H1 (cell line): ENCODE data around the gene NADK2. TPM values are rescaled to one million over a fixed set of nuclear protein-coding genes. Genes with fewer than 3 reads are reported as not detected.

Experiments
- CTCF ChIA-PET: fragments of 300-600 bp; sonication (Branson Sonifier 250); formaldehyde crosslinking; loops from one replicate; lab custom pipeline; 2021; ENCODE audit not compliant: partially characterized antibody; lab: Charles Lee
- POLR2A ChIA-PET: fragments of 300-600 bp; sonication (Branson Sonifier 250); formaldehyde crosslinking; loops from one replicate; lab custom pipeline; 2021; ENCODE audit warnings: inconsistent platforms; ENCODE audit not compliant: partially characterized antibody; lab: Charles Lee
- DNase-seq, 2 experiments: peaks; one replicate each; pipeline versions ENCODE4 v3.0.0 to v3.0.0-alpha.2; 2010 to 2022; ENCODE audit warnings: low spot score in 2 of 2, low read depth in 1 of 2, mixed read lengths in 1 of 2
- FAIRE-seq: peaks from 2 replicates; lab custom pipeline; 2011; peaks lifted over from hg19 to GRCh38; lab: Jason Lieb, UNC
- H2AFZ ChIP-seq: 2 replicates; pipeline ENCODE4 v1.8.1; 2012; ENCODE audit warnings: low read length, inconsistent platforms
- H2AK5ac ChIP-seq: 2 replicates; pipeline ENCODE4 v1.6.1; 2013; ENCODE audit warnings: low read depth, low read length
- H2BK120ac ChIP-seq: replicated peaks from 2 replicates; pipeline ENCODE3; 2013; ENCODE audit warnings: low read depth, low read length, inconsistent platforms
- H2BK12ac ChIP-seq: 2 replicates; pipeline ENCODE4 v1.6.1; 2013; ENCODE audit warnings: low read depth, low read length
- H2BK15ac ChIP-seq: 2 replicates; pipeline ENCODE4 v1.6.1; 2013; ENCODE audit warnings: low read length
- H2BK20ac ChIP-seq: 2 replicates; pipeline ENCODE4 v1.6.1; 2013; ENCODE audit warnings: low read length
- H2BK5ac ChIP-seq: 2 replicates; pipeline ENCODE4 v1.6.1; 2013; ENCODE audit warnings: low read depth, low read length
- H3K14ac ChIP-seq: 2 replicates; pipeline ENCODE4 v1.6.1; 2013; ENCODE audit warnings: inconsistent platforms; ENCODE audit not compliant: insufficient read length
- H3K18ac ChIP-seq: 2 replicates; pipeline ENCODE4 v1.6.1; 2013; ENCODE audit warnings: low read length; ENCODE audit errors: extremely low read depth
- H3K23ac ChIP-seq: 2 replicates; pipeline ENCODE4 v1.6.1; 2013; ENCODE audit warnings: inconsistent platforms; ENCODE audit not compliant: insufficient read length
- H3K23me2 ChIP-seq: 2 replicates; pipeline ENCODE4 v1.6.1; 2013; ENCODE audit warnings: low read depth, low read length
- H3K27ac ChIP-seq: 2 replicates; pipeline ENCODE4 v1.6.1; 2011; ENCODE audit warnings: low read depth, low read length, inconsistent platforms
- H3K27me3 ChIP-seq, 4 experiments: replicated peaks in 1 of 4; 1 replicate in 1 of 4; 2 replicates in 3 of 4; pipeline versions ENCODE4 v1.6.1 to v1.8.1; 2011 to 2013; ENCODE audit warnings: low read length in 3 of 4, mild to moderate bottlenecking in 3 of 4, inconsistent platforms in 2 of 4, mixed read lengths in 2 of 4, moderate library complexity in 1 of 4; ENCODE audit not compliant: control insufficient read depth in 3 of 4, insufficient read depth in 3 of 4; ENCODE audit errors: extremely low read depth in 1 of 4
- H3K36me3 ChIP-seq, 4 experiments: 2 replicates each; pipeline versions ENCODE4 v1.6.1 to v1.8.1; 2011 to 2013; ENCODE audit warnings: mild to moderate bottlenecking in 4 of 4, low read length in 3 of 4, moderate library complexity in 2 of 4, control low read depth in 1 of 4, inconsistent platforms in 1 of 4; ENCODE audit not compliant: insufficient read depth in 4 of 4, control insufficient read depth in 2 of 4
- H3K4ac ChIP-seq: replicated peaks from 2 replicates; pipeline ENCODE3; 2013; ENCODE audit warnings: low read length, low read depth, mixed read lengths, inconsistent platforms; ENCODE audit not compliant: insufficient read length
- H3K4me1 ChIP-seq, 4 experiments: replicated peaks in 1 of 4; 1 replicate in 1 of 4; 2 replicates in 3 of 4; pipeline versions ENCODE4 v1.6.1 to v1.8.1; 2011 to 2013; ENCODE audit warnings: low read length in 3 of 4, inconsistent platforms in 2 of 4, mixed read lengths in 1 of 4; ENCODE audit not compliant: insufficient read depth in 4 of 4, control insufficient read depth in 3 of 4
- H3K4me2 ChIP-seq, 2 experiments: 2 replicates each; pipeline versions ENCODE4 v1.6.1 to v1.8.1; 2011 to 2013; ENCODE audit warnings: low read depth in 2 of 2, low read length in 2 of 2, control low read depth in 1 of 2, inconsistent platforms in 1 of 2, mild to moderate bottlenecking in 1 of 2; ENCODE audit not compliant: insufficient read depth in 1 of 2
- H3K4me3 ChIP-seq, 4 experiments: fragments of 200-600, 300-600 bp in 1 of 4; sonication (generic), shearing (Covaris generic), sonication (Bioruptor Twin) in 1 of 4; 2 replicates each; pipeline versions ENCODE4 v1.5.1 to v1.8.1; 2011 to 2016; ENCODE audit warnings: low read length in 4 of 4, low read depth in 3 of 4, control low read depth in 2 of 4, inconsistent platforms in 2 of 4, mild to moderate bottlenecking in 2 of 4, mixed read lengths in 1 of 4, moderate library complexity in 1 of 4; ENCODE audit not compliant: insufficient read depth in 2 of 4; ENCODE audit errors: extremely low read depth in 1 of 4
- H3K56ac ChIP-seq: replicated peaks from 2 replicates; pipeline ENCODE3; 2013; ENCODE audit warnings: low read depth, mild to moderate bottlenecking, mixed read lengths, low read length, inconsistent platforms; ENCODE audit not compliant: insufficient read length
- H3K79me1 ChIP-seq: 2 replicates; pipeline ENCODE4 v1.6.1; 2013; ENCODE audit warnings: low read depth, low read length, control low read depth
- H3K79me2 ChIP-seq, 2 experiments: 2 replicates each; pipeline versions ENCODE4 v1.6.1 to v1.8.1; 2012 to 2013; ENCODE audit warnings: low read length in 2 of 2, mild to moderate bottlenecking in 2 of 2, inconsistent platforms in 1 of 2; ENCODE audit not compliant: insufficient read depth in 2 of 2, control insufficient read depth in 1 of 2
- H3K9ac ChIP-seq, 4 experiments: replicated peaks in 1 of 4; 1 replicate in 1 of 4; 2 replicates in 3 of 4; pipeline versions ENCODE4 v1.6.1 to v1.8.1; 2011 to 2013; ENCODE audit warnings: low read depth in 3 of 4, low read length in 3 of 4, control low read depth in 2 of 4, mild to moderate bottlenecking in 2 of 4, moderate library complexity in 2 of 4, inconsistent platforms in 1 of 4; ENCODE audit errors: extremely low read depth in 1 of 4
- H3K9me3 ChIP-seq, 2 experiments: 2 replicates each; pipeline versions ENCODE4 v1.6.1 to v1.8.1; 2012 to 2013; ENCODE audit warnings: mild to moderate bottlenecking in 2 of 2, moderate library complexity in 2 of 2, control low read depth in 1 of 2, inconsistent platforms in 1 of 2, low read depth in 1 of 2, low read length in 1 of 2, mixed read lengths in 1 of 2; ENCODE audit not compliant: insufficient read depth in 2 of 2
- H4K20me1 ChIP-seq, 2 experiments: replicated peaks in 1 of 2; 2 replicates each; pipeline versions ENCODE3 to v1.8.1; 2011 to 2013; ENCODE audit warnings: inconsistent platforms in 2 of 2, low read length in 2 of 2, mild to moderate bottlenecking in 1 of 2; ENCODE audit not compliant: insufficient read depth in 2 of 2, control insufficient read depth in 1 of 2
- H4K5ac ChIP-seq: 2 replicates; pipeline ENCODE4 v1.6.1; 2013; ENCODE audit warnings: low read length, low read depth, mixed read lengths, inconsistent platforms; ENCODE audit not compliant: insufficient read length
- H4K8ac ChIP-seq: 2 replicates; pipeline ENCODE4 v1.8.0; 2013; ENCODE audit warnings: mild to moderate bottlenecking, moderate library complexity, low read length, inconsistent platforms; ENCODE audit not compliant: insufficient read depth; ENCODE audit errors: extremely low read depth
- H4K91ac ChIP-seq: replicated peaks from 2 replicates; pipeline ENCODE3; 2013; ENCODE audit warnings: low read length, mixed read lengths, inconsistent platforms; ENCODE audit not compliant: insufficient read length
- POLR2A ChIP-seq, 2 experiments: IDR thresholded peaks; 1 replicate in 1 of 2; 2 replicates in 1 of 2; pipeline ENCODE4 v1.6.1; 2011; ENCODE audit warnings: low read depth in 2 of 2, low read length in 2 of 2, mild to moderate bottlenecking in 2 of 2; ENCODE audit errors: control extremely low read depth in 1 of 2
- SIN3A ChIP-seq, 2 experiments: IDR thresholded peaks in 1 of 2; conservative IDR thresholded peaks in 1 of 2; 2 replicates each; pipeline ENCODE4 v1.6.1; 2011 to 2012; ENCODE audit warnings: low read length in 2 of 2, improper control_type of control experiment in 1 of 2, low read depth in 1 of 2, mild to moderate bottlenecking in 1 of 2
- WGBS, 2 experiments: shearing (Covaris generic) in 1 of 2; methylation state at CpG; one replicate each; pipeline versions ENCODE4 v1.1.6 to v1.1.7; 2013 to 2015; ENCODE audit warnings: low lambda C conversion rate in 2 of 2, mixed read lengths in 2 of 2, inconsistent platforms in 1 of 2, low coverage in 1 of 2, missing lambda C conversion rate in 1 of 2; ENCODE audit not compliant: insufficient replicate concordance in 2 of 2, insufficient coverage in 1 of 2, insufficient read length in 1 of 2; ENCODE audit errors: extremely low coverage in 1 of 2, missing lambda C conversion rate in 1 of 2; 5-methylcytosine and 5-hydroxymethylcytosine counted together
- polyA plus RNA-seq, 7 experiments: library from polyadenylated mRNA; depleted of rRNA in 3 of 7; stranded (reverse) in 5 of 7; unstranded in 2 of 7; fragments of >200 nt in 5 of 7; fragments of 200-250 nt in 2 of 7; gene quantifications; 1 replicate in 5 of 7; 2 replicates in 1 of 7; 4 replicates in 1 of 7; pipeline versions ENCODE4 v1.2.1 to v1.2.3, GENCODE V29; 2011 to 2013; ENCODE audit warnings: missing spikeins in 2 of 7, mixed read lengths in 2 of 7
- total RNA-seq: library from RNA; stranded (reverse); fragmentation: NEBNext Ultra II Directional; extraction: Animal tissue kit (Norgen Biotek cat#: 25700); gene quantifications from 2 replicates; pipeline ENCODE4 v1.2.1, GENCODE V29; 2021

The NADK2 gene
- total and polyA plus RNA-seq, 2 of the 8 experiments (the other 6 are each of a cell fraction or from before 2014, with no cell fraction given) = 3.4 to 16.1 TPM

DNA sequence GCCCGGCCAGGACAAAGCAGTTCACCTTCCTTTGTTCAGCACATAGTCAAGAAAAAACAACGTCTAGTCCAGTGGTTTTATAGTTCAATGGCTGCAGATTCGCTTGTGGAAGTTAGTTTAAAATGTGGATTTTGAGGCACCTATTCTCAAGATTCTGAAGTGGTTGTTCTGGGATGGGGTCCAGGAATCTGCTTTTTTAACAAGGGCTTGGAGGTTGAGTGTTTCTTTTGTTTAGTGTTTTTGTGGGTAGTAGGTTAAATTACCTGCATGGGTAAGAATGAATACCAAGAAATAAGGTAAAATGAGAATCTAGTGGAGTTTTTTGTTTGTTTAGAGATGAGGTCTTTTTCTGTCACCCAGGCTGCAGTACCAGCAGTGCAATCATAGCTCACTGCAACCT is 28.4 kb upstream of the NADK2 start:
- H3K4me1 ChIP-seq = peaks cover 0 to 4% (median 0%) of the 10 kb centered on the region in 4 experiments; a peak in 1 of 7 replicates
- H3K23ac ChIP-seq = no peak overlapping the region
- H3K27ac ChIP-seq = no peak overlapping the region
- H3K36me3 ChIP-seq = no peaks in the 10 kb centered on the region
- no peak overlapping the region for H3K18ac ChIP-seq
- H4K5ac ChIP-seq = no peak overlapping the region
- no peak overlapping the region for H4K8ac ChIP-seq
- POLR2A ChIA-PET = no interaction called here
- no peak overlapping the region for H3K14ac ChIP-seq
- WGBS, 2 experiments = 74% methylated on average over 3 of the region's 3 CpGs; no CpG with 5 or more reads in 1 of the 2 experiments
- H2AK5ac ChIP-seq = no peak overlapping the region
- H2BK15ac ChIP-seq = no peak overlapping the region
- no peak overlapping the region for H3K56ac ChIP-seq
- no peaks in the 10 kb centered on the region for H3K9me3 ChIP-seq
- no peak overlapping the region for H3K9ac ChIP-seq
- no peak overlapping the region for H3K4me3 ChIP-seq
- no peak for DNase-seq
- no peak overlapping the region for H4K91ac ChIP-seq
- H3K4me2 ChIP-seq = no peak overlapping the region
- no peak overlapping the region for H2AFZ ChIP-seq
- H2BK120ac ChIP-seq = no peak overlapping the region
- no peaks in the 10 kb centered on the region for H3K79me2 ChIP-seq
- H3K27me3 ChIP-seq = no peaks in the 10 kb centered on the region; a peak in 1 of 7 replicates
- H3K79me1 ChIP-seq = no peaks in the 10 kb centered on the region
- no peak overlapping the region for H2BK5ac ChIP-seq
- no peaks in the 10 kb centered on the region for H3K23me2 ChIP-seq
- H4K20me1 ChIP-seq = no peaks in the 10 kb centered on the region
- CTCF ChIA-PET = interaction anchor here (0.6 to 0.8 kb wide), 2 partner anchors 35 to 36 kb away, joined by 3 read pairs; no protein-coding TSS in a partner anchor
- no peak overlapping the region for H2BK12ac ChIP-seq
- no peak for TF ChIP-seq POLR2A (IDR thresholded peaks at IDR 0.05; ENCODE audit: control extremely low read depth in 1 of 2, low read depth in 2 of 2, low read length in 2 of 2)
- TF ChIP-seq SIN3A (conservative IDR thresholded peaks at IDR 0.05 in 1 of 2, IDR thresholded peaks at IDR 0.05 in 1 of 2; ENCODE audit: low read depth in 1 of 2, low read length in 2 of 2) = no peak
- H3K4ac ChIP-seq = no peak overlapping the region
- H2BK20ac ChIP-seq = no peak overlapping the region
- no peak for FAIRE-seq
